Stomach (tissue), 4 donors: ENCODE measurements around the gene TBC1D4.

Experiments used
- CTCF ChIP-seq, 7 experiments: fragments of 450-650 bp in 4 of 7; fragments of 200-600 bp in 3 of 7; sonication (generic) in 3 of 7; IDR thresholded peaks; one replicate each; pipeline ENCODE4 v1.5.1; 2016 to 2019; ENCODE audit warnings: antibody characterized with exemption in 7 of 7, control low read depth in 2 of 7, mild to moderate bottlenecking in 1 of 7
- EP300 ChIP-seq: sonication (generic); formaldehyde crosslinking; IDR thresholded peaks from one replicate; pipeline ENCODE4 v1.6.1; 2017; ENCODE audit warnings: antibody characterized with exemption
- POLR2A ChIP-seq, 4 donors: fragments of 450-650 bp; IDR thresholded peaks; one replicate each; pipeline ENCODE4 v1.6.1; 2016; ENCODE audit warnings: antibody characterized with exemption in 4 of 4, control low read depth in 2 of 4, mild to moderate bottlenecking in 1 of 4, moderate library complexity in 1 of 4

- TF ChIP-seq CTCF (IDR thresholded peaks at IDR 0.05) (no peak), EP300 (no peak), POLR2A (IDR thresholded peaks at IDR 0.05) (no peak)
Measured at GRCh38 chr13:75390229-75390628, 91.7 kb downstream of the TBC1D4 start.
